Ovary (tissue), 3 donors: ENCODE data around the gene SPINK7.
"Not testable (repeated sequence)": the region's sequence is repeated elsewhere in the genome, so short reads cannot be mapped to it uniquely, and the experiment has no call there.

ENCODE experiments used
- EP300 ChIP-seq: sonication (generic); formaldehyde crosslinking; IDR thresholded peaks from one replicate; pipeline ENCODE4 v1.6.1; 2017; ENCODE audit warnings: antibody characterized with exemption
- POLR2A ChIP-seq: fragments of 450-650 bp; IDR thresholded peaks from one replicate; pipeline ENCODE4 v1.6.1; 2017; ENCODE audit warnings: antibody characterized with exemption, mild to moderate bottlenecking, moderate library complexity
- TF ChIP-seq, protein P1 (sequence below), 3 donors: fragments of 450-650 bp in 2 of 3; fragments of 200-600 bp in 1 of 3; IDR thresholded peaks; one replicate each; pipeline versions ENCODE4 v1.5.1 to v1.8.0; 2016 to 2022; ENCODE audit warnings: antibody characterized with exemption in 3 of 3, mild to moderate bottlenecking in 1 of 3
- donor health status: DM: no; HTN: no; CAD: no.

GRCh38 chr5:148320011-148320963, 8.1 kb downstream of the SPINK7 start:
- TF ChIP-seq, protein P1, sequence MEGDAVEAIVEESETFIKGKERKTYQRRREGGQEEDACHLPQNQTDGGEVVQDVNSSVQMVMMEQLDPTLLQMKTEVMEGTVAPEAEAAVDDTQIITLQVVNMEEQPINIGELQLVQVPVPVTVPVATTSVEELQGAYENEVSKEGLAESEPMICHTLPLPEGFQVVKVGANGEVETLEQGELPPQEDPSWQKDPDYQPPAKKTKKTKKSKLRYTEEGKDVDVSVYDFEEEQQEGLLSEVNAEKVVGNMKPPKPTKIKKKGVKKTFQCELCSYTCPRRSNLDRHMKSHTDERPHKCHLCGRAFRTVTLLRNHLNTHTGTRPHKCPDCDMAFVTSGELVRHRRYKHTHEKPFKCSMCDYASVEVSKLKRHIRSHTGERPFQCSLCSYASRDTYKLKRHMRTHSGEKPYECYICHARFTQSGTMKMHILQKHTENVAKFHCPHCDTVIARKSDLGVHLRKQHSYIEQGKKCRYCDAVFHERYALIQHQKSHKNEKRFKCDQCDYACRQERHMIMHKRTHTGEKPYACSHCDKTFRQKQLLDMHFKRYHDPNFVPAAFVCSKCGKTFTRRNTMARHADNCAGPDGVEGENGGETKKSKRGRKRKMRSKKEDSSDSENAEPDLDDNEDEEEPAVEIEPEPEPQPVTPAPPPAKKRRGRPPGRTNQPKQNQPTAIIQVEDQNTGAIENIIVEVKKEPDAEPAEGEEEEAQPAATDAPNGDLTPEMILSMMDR (IDR thresholded peaks at IDR 0.05): not testable (repeated sequence)
- TF ChIP-seq EP300, POLR2A: not testable (repeated sequence)
